ENCODE measurements around the gene ACYP2. TPM values are rescaled to one million over a fixed set of nuclear protein-coding genes. Genes with fewer than 3 reads are reported as not detected.

Gene ACYP2
- total RNA-seq, 1 donor from 2014 or later: 5.9 TPM

- Mint-ChIP-seq H3K27me3 (ENCODE audit: low read depth) (no peaks in the 10 kb centered on the region), H3K4me1 (no peaks in the 10 kb centered on the region), H3K27ac (ENCODE audit: unreplicated experiment) (no peak overlapping the region), H3K9me3 (no peaks in the 10 kb centered on the region), H3K4me3 (no peak overlapping the region), H3K36me3 (ENCODE audit: low read depth) (no peaks in the 10 kb centered on the region)
- no peak for TF ChIP-seq CTCF (conservative IDR thresholded peaks at IDR 0.05)
- DNase-seq (ENCODE audit: low read depth, low spot score): no peak
Observed at GRCh38 chr2:54074606-54075341, 40.6 kb upstream of the ACYP2 start.

GRCh38 chr2:54076586-54076985 lies 38.8 kb upstream of the ACYP2 start:
- Mint-ChIP-seq H3K4me3 (no peak overlapping the region), H3K36me3 (ENCODE audit: low read depth) (no peaks in the 10 kb centered on the region), H3K27ac (ENCODE audit: unreplicated experiment) (no peak overlapping the region), H3K27me3 (ENCODE audit: low read depth) (peaks cover 5% of the 10 kb centered on the region), H3K4me1 (no peaks in the 10 kb centered on the region), H3K9me3 (no peaks in the 10 kb centered on the region)
- TF ChIP-seq CTCF (conservative IDR thresholded peaks at IDR 0.05): no peak
- DNase-seq (ENCODE audit: low read depth, low spot score): no peak

- Mint-ChIP-seq H3K9me3 (no peaks in the 10 kb centered on the region), H3K27ac (ENCODE audit: unreplicated experiment) (no peak overlapping the region), H3K4me1 (no peaks in the 10 kb centered on the region), H3K27me3 (ENCODE audit: low read depth) (peaks cover 7% of the 10 kb centered on the region), H3K4me3 (no peak overlapping the region), H3K36me3 (ENCODE audit: low read depth) (no peaks in the 10 kb centered on the region)
- DNase-seq (ENCODE audit: low read depth, low spot score): no peak
- no peak for TF ChIP-seq CTCF (conservative IDR thresholded peaks at IDR 0.05)
Observed at GRCh38 chr2:54077088-54077900, 38.1 kb upstream of the ACYP2 start.

GRCh38 chr2:54079331-54079730 lies 36.1 kb upstream of the ACYP2 start:
- H3K36me3 Mint-ChIP-seq (ENCODE audit: low read depth): no peaks in the 10 kb centered on the region
- peaks cover 16% of the 10 kb centered on the region for H3K27me3 Mint-ChIP-seq (ENCODE audit: low read depth)
- peaks cover 8% of the 10 kb centered on the region for H3K4me1 Mint-ChIP-seq
- H3K4me3 Mint-ChIP-seq: no peak overlapping the region
- no peaks in the 10 kb centered on the region for H3K9me3 Mint-ChIP-seq
- no peak overlapping the region for H3K27ac Mint-ChIP-seq (ENCODE audit: unreplicated experiment)
- no peak for DNase-seq (ENCODE audit: low read depth, low spot score)
- TF ChIP-seq CTCF (conservative IDR thresholded peaks at IDR 0.05): no peak

GRCh38 chr2:54081574-54081973 lies 33.8 kb upstream of the ACYP2 start:
- DNase-seq (ENCODE audit: low read depth, low spot score): no peak
- Mint-ChIP-seq H3K9me3 (no peaks in the 10 kb centered on the region), H3K4me3 (no peak overlapping the region), H3K27ac (ENCODE audit: unreplicated experiment) (no peak overlapping the region), H3K4me1 (peaks cover 8% of the 10 kb centered on the region), H3K27me3 (ENCODE audit: low read depth) (peaks cover 20% of the 10 kb centered on the region), H3K36me3 (ENCODE audit: low read depth) (no peaks in the 10 kb centered on the region)
- TF ChIP-seq CTCF (conservative IDR thresholded peaks at IDR 0.05): no peak

All from neural crest cell (in vitro differentiated cells).